ENCODE measurements around the gene ITPRID1. TPM values are rescaled to one million over a fixed set of nuclear protein-coding genes. Genes with fewer than 3 reads are reported as not detected.
A peak's percentile ranks its signal among the peaks of the same experiment; 100 is the strongest.

The ITPRID1 gene
- total and polyA plus RNA-seq, 12 donors = not detected

DNA sequence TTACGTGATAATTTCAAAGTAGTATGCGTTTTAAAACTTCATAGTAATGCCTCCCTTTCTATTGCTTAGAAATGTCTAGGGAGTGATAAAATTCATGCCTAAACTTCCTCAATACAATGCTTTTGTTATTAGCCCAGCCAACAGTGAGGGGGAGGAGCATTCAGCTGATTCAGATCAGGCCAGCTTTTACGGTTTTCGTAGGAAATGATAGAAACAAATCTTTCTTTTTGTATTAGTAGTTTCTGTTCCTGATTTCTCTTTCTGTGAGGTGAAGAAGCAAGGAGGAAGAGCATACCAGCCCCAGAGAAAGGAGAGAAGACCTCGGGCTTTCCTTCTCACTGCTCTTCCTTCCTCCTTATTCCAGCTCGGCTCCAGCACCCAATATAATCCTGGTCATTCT lies 35.2 kb upstream of the ITPRID1 start:
- Histone ChIP-seq H3K27ac (no peak overlapping the region), H3K4me1 (no peaks in the 10 kb centered on the region), H3K9me3 (no peaks in the 10 kb centered on the region), H3K36me3 (no peaks in the 10 kb centered on the region), H3K4me3 (no peak overlapping the region), H3K27me3 (peaks cover 0 to 26% (median 11%) of the 10 kb centered on the region in 7 donors)
- TF ChIP-seq, protein P1, sequence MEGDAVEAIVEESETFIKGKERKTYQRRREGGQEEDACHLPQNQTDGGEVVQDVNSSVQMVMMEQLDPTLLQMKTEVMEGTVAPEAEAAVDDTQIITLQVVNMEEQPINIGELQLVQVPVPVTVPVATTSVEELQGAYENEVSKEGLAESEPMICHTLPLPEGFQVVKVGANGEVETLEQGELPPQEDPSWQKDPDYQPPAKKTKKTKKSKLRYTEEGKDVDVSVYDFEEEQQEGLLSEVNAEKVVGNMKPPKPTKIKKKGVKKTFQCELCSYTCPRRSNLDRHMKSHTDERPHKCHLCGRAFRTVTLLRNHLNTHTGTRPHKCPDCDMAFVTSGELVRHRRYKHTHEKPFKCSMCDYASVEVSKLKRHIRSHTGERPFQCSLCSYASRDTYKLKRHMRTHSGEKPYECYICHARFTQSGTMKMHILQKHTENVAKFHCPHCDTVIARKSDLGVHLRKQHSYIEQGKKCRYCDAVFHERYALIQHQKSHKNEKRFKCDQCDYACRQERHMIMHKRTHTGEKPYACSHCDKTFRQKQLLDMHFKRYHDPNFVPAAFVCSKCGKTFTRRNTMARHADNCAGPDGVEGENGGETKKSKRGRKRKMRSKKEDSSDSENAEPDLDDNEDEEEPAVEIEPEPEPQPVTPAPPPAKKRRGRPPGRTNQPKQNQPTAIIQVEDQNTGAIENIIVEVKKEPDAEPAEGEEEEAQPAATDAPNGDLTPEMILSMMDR (IDR thresholded peaks at IDR 0.05) = no peak
- no peak for ATAC-seq
- intact Hi-C loops (cut with DNase I) = loop anchor here in 1 of 10 donors (10.0 kb wide), 1 partner anchor 284 kb away; no protein-coding TSS in a partner anchor
- 35 to 49% methylated on average over 6 of the region's 6 CpGs for WGBS, 2 donors
- no peak for DNase-seq

DNA sequence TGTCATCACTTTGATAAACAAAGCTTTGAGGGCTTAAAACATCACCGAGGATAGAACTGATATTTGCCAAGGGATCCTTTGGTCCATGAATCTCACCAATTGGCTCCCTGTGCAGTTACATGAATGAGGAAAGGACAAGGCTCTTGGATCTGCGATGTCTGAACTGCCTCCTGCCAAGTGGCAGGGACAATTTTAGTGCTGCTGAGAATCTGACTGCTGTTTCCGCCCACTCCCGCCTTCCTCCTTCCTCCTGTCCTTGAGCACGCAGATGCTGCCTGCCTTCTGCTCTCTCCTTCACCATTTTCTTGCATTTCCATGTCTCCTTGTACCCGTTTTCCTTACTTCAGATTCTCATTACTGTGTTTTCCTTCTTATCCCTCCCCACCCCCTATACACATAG lies 26.8 kb upstream of the ITPRID1 start:
- no peaks in the 10 kb centered on the region for H3K4me1 ChIP-seq
- H3K27ac ChIP-seq = no peak overlapping the region
- ATAC-seq (no peak), DNase-seq (no peak)
- H3K4me3 ChIP-seq = no peak overlapping the region
- 56 to 63% methylated on average over 6 of the region's 6 CpGs for WGBS, 2 donors
- no peaks in the 10 kb centered on the region for H3K9me3 ChIP-seq
- H3K36me3 ChIP-seq = no peaks in the 10 kb centered on the region
- intact Hi-C loops (cut with DNase I) = no loop called here
- peaks cover 0 to 29% (median 11%) of the 10 kb centered on the region in 7 donors for H3K27me3 ChIP-seq
- TF ChIP-seq, protein P1 (IDR thresholded peaks at IDR 0.05) = no peak

- no peaks in the 10 kb centered on the region for H3K9me3 ChIP-seq
- DNase-seq (no peak), ATAC-seq (no peak)
- H3K27me3 ChIP-seq = peaks cover 0 to 29% (median 9%) of the 10 kb centered on the region in 7 donors
- intact Hi-C loops (cut with DNase I) = no loop called here
- TF ChIP-seq, protein P1 (IDR thresholded peaks at IDR 0.05) = no peak
- 82 to 91% methylated on average over 1 of the region's 1 CpG for WGBS, 2 donors
- H3K4me1 ChIP-seq = no peaks in the 10 kb centered on the region
- H3K4me3 ChIP-seq = no peak overlapping the region
- H3K27ac ChIP-seq = no peak overlapping the region
- H3K36me3 ChIP-seq = no peaks in the 10 kb centered on the region
These were observed 26.4 kb upstream of the ITPRID1 start for GRCh38 chr7:31487476-31487875.

DNA sequence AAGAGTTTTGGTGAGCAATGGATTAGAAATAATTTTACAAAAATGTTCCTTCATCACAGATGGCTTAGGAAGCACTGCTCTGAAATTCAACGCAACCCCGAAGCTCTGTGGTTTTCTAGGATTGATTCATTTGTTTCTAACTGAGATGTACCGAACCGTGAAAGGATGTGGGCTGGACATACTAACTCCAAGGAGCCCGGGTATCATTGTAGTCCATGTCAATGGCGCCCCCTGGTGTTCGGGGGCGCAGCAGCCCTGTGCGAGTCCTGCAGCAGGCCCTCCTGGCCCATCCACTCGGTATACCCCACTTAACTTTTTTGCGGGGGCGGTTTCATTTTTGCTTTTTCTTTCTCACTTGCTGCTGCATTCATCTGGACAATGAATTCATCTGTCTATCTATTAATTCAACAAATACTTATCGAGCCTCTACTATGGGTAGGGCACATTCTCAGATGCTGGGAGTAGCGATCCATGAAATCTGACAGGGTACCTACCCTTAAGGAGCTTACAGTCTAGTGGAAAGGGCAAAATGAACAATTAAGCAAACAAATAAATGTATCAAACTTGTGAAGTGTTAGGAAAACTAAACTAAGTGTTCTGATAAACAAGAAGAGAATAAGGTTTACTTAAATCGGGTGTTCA lies 25.2 kb upstream of the ITPRID1 start:
- H3K4me1 ChIP-seq = no peaks in the 10 kb centered on the region
- H3K27me3 ChIP-seq = peaks cover 0 to 29% (median 0%) of the 10 kb centered on the region in 7 donors
- WGBS, 2 donors = 45% methylated on average over 15 of the region's 15 CpGs
- DNase-seq (peak; percentile 6 to 38), ATAC-seq (peak in 1 of 8 donors; percentile 16)
- no peaks in the 10 kb centered on the region for H3K36me3 ChIP-seq
- no peaks in the 10 kb centered on the region for H3K9me3 ChIP-seq
- H3K27ac ChIP-seq = no peak overlapping the region
- intact Hi-C loops (cut with DNase I) = no loop called here
- no peak overlapping the region for H3K4me3 ChIP-seq
- TF ChIP-seq, protein P1 (IDR thresholded peaks at IDR 0.05) = peak in 8 of 9 donors; percentile 18 to 68 (median 50)

Data from heart right ventricle (tissue), 16 donors.